PC-3 (cell line): ENCODE measurements around the gene KRTAP4-5. TPM values are rescaled to one million over a fixed set of nuclear protein-coding genes. Genes with fewer than 3 reads are reported as not detected.
A peak's percentile ranks its signal among the peaks of the same experiment; 100 is the strongest.

ENCODE experiments used
- ATAC-seq: fragments of 200-7000 bp; cut with Tn5 transposase; 2 replicates; pipeline ENCODE4 v1.9.1; 2020; ENCODE audit warnings: mild to moderate bottlenecking, moderate library complexity
- BruUV-seq: library from RNA; stranded (reverse); fragments of 400-500 nt; replicated peaks from 2 replicates; lab custom pipeline; 2021; lab: Mats Ljungman, UMichigan
- CTCF ChIA-PET: fragments of 300-600 bp; sonication (Branson Sonifier 250); formaldehyde crosslinking; loops from one replicate; lab custom pipeline; 2022; ENCODE audit warnings: antibody characterized with exemption; lab: Charles Lee
- POLR2A ChIA-PET: fragments of 300-600 bp; sonication (Branson Sonifier 250); formaldehyde crosslinking; loops from one replicate; lab custom pipeline; 2022; ENCODE audit warnings: antibody characterized with exemption; ENCODE audit not compliant: unreplicated experiment; lab: Charles Lee
- DNase-seq: peaks from one replicate; pipeline ENCODE4 v3.0.0-alpha.2; 2015
- H2AFZ ChIP-seq: fragments of 300-600 bp; sonication (generic); 2 replicates; pipeline ENCODE4 v1.6.0; 2016; ENCODE audit warnings: antibody characterized with exemption, low read length
- H3F3A ChIP-seq: fragments of 300-600 bp; sonication (generic); one replicate; pipeline ENCODE4 v1.6.0; 2017; ENCODE audit warnings: antibody characterized with exemption, low read length, control low read depth, mild to moderate bottlenecking; ENCODE audit not compliant: unreplicated experiment
- H3K27ac ChIP-seq: fragments of 300-600 bp; sonication (generic); 2 replicates; pipeline ENCODE4 v1.5.1; 2016; ENCODE audit warnings: mild to moderate bottlenecking, low read length
- H3K27me3 ChIP-seq: fragments of 300-600 bp; sonication (generic); 2 replicates; pipeline ENCODE4 v1.6.1; 2016; ENCODE audit warnings: low read length, mixed read lengths
- H3K36me3 ChIP-seq: fragments of 300-600 bp; sonication (generic); 2 replicates; pipeline ENCODE4 v1.6.1; 2016; ENCODE audit warnings: low read depth, mixed run types, low read length, mixed read lengths
- H3K4me1 ChIP-seq: fragments of 300-600 bp; sonication (generic); 2 replicates; pipeline ENCODE4 v1.5.1; 2016; ENCODE audit warnings: low read length; ENCODE audit not compliant: insufficient read depth
- H3K4me2 ChIP-seq: fragments of 300-600 bp; sonication (generic); 2 replicates; pipeline ENCODE4 v1.6.0; 2016; ENCODE audit warnings: low read length
- H3K4me3 ChIP-seq: fragments of 300-600 bp; sonication (generic); 2 replicates; pipeline ENCODE4 v1.5.1; 2016; ENCODE audit warnings: mild to moderate bottlenecking, low read length, mixed read lengths
- H3K79me2 ChIP-seq: fragments of 300-600 bp; sonication (generic); 2 replicates; pipeline ENCODE4 v1.6.1; 2017; ENCODE audit warnings: low read length, mixed read lengths
- H3K9ac ChIP-seq: fragments of 300-600 bp; sonication (generic); 2 replicates; pipeline ENCODE4 v1.6.0; 2016; ENCODE audit warnings: mild to moderate bottlenecking, low read length
- H3K9me2 ChIP-seq: fragments of 300-600 bp; sonication (generic); replicated peaks from 2 replicates; pipeline ENCODE4 v1.6.1; 2016; ENCODE audit warnings: mixed run types, low read length, mixed read lengths
- H3K9me3 ChIP-seq: fragments of 300-600 bp; sonication (generic); 2 replicates; pipeline ENCODE4 v1.6.1; 2016; ENCODE audit warnings: low read length, mixed read lengths
- H4K20me1 ChIP-seq: fragments of 300-600 bp; sonication (generic); 2 replicates; pipeline ENCODE4 v1.6.1; 2016; ENCODE audit warnings: low read length, mixed read lengths
- EZH2 ChIP-seq: fragments of 300-600 bp; sonication (generic); IDR thresholded peaks from one replicate; pipeline ENCODE4 v1.6.1; 2017; ENCODE audit warnings: antibody characterized with exemption, mild to moderate bottlenecking, low read length; ENCODE audit not compliant: unreplicated experiment
- EZH2phosphoT487 ChIP-seq: fragments of 300-600 bp; sonication (generic); IDR thresholded peaks from 2 replicates; pipeline ENCODE4 v1.6.1; 2018; ENCODE audit warnings: mild to moderate bottlenecking, antibody characterized with exemption, low read length, borderline replicate concordance
- intact Hi-C: fragments of 100-400 bp; cut with micrococcal nuclease; formaldehyde crosslinking; loops from 2 replicates; pipeline ENCODE4 v1.9.0; 2023
- total RNA-seq: library from RNA; depleted of rRNA; stranded (reverse); fragments of >200 nt; gene quantifications from 2 replicates; pipeline ENCODE4 v1.2.3, GENCODE V29; 2014
- TF ChIP-seq, protein P1 (sequence below): fragments of 300-600 bp; sonication (generic); conservative IDR thresholded peaks from 2 replicates; pipeline ENCODE4 v1.5.1; 2017; ENCODE audit warnings: antibody characterized with exemption, low read depth, mild to moderate bottlenecking, low read length

KRTAP4-5 gene
- total RNA-seq, 1 experiment from 2014 or later = not detected

DNA sequence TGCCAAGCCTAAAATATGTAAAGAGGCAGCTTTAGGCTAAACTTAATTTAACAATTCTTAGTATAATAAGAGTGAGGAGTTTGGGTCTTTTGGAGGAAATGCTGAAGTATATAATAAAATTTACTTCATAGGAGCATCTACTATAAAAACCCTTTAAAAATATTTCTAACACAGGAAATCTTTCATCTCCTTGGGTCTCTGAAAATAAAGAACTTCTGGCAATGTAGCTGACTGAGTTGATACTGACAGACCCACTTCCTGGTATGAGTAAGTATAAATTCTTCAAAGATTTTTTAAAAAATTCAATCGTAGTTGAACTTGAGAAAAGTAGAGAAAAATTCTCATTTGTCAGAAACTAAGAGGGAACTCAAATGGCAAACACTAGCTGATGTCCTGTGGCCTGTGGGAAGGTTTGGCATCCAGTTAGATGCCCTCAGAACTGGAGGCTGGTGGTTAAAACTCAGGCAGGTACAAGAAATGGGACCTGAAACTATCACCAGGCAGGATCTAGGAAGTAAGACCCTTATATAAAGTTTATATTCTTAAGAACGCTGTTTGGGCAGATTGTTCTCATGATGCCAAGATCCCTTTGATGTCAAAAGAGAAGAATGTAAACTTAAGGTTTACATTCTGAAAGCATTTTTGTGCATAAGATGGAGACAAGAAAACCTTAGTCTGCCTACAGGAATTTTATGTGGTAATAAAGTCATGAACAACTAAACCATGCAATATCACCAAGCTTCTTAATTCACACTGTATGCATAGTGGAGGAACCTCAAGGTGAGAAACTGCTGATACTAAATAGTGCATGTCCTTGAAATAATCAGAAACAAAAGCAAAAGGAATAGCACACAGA lies 15.5 kb downstream of the KRTAP4-5 start:
- H3F3A ChIP-seq = peaks cover 7% of the 10 kb centered on the region
- ChIA-PET POLR2A (no interaction called here), CTCF (no interaction called here)
- TF ChIP-seq EZH2phosphoT487 = no peak
- H3K36me3 ChIP-seq = no peaks in the 10 kb centered on the region
- no peak for DNase-seq
- no peak overlapping the region for H3K9ac ChIP-seq
- intact Hi-C loops = no loop called here
- H3K9me3 ChIP-seq = no peaks in the 10 kb centered on the region
- BruUV-seq = no TSS peak
- H4K20me1 ChIP-seq = no peaks in the 10 kb centered on the region
- peak overlapping the region; percentile 25 for H3K27ac ChIP-seq
- ATAC-seq = peak; percentile 13; the same call in 1 of the 2 replicates
- H3K79me2 ChIP-seq = no peaks in the 10 kb centered on the region
- H3K4me1 ChIP-seq = peaks cover 39% of the 10 kb centered on the region
- H3K4me2 ChIP-seq = peak overlapping the region; percentile 22; the same call in 1 of the 2 replicates
- no peak overlapping the region for H3K4me3 ChIP-seq
- H3K9me2 ChIP-seq = no peaks in the 10 kb centered on the region
- H2AFZ ChIP-seq = peak overlapping the region; percentile 61; the same call in 1 of the 2 replicates
- H3K27me3 ChIP-seq = no peaks in the 10 kb centered on the region

DNA sequence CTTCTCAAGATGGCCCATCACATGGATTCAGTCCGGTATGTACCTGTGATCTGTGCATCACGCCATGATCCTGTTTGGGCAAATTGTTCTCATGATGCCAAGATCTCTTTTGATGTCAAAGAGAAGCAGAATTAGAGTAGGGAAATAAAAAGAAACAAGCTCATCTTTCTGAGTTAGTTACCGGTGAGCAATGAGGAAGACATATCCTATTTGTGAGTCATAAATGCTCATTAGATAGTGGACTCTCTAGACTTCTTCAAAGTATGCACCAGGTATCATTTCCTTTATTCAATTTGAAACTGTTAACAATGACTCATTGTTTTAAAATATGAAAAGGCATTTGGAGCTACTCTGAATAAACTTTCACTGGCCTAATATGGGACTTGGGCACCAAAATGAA lies 17.6 kb downstream of the KRTAP4-5 start:
- no TSS peak for BruUV-seq
- H4K20me1 ChIP-seq = no peaks in the 10 kb centered on the region
- peak; percentile 80 for DNase-seq
- H2AFZ ChIP-seq = no peak overlapping the region; the same call in 1 of the 2 replicates
- peak overlapping the region; percentile 48 for H3K4me2 ChIP-seq
- H3K9me2 ChIP-seq = no peaks in the 10 kb centered on the region
- peak overlapping the region; percentile 56 for H3K27ac ChIP-seq
- H3K27me3 ChIP-seq = no peaks in the 10 kb centered on the region
- no peaks in the 10 kb centered on the region for H3K79me2 ChIP-seq
- intact Hi-C loops = loop anchor here (1.0 kb wide), 1 partner anchor 8 kb away; the partner anchor contains the start of gene KRTAP4-6
- H3F3A ChIP-seq = peaks cover 7% of the 10 kb centered on the region
- no peak for TF ChIP-seq EZH2phosphoT487
- TF ChIP-seq EZH2 = no peak
- TF ChIP-seq, protein P1, sequence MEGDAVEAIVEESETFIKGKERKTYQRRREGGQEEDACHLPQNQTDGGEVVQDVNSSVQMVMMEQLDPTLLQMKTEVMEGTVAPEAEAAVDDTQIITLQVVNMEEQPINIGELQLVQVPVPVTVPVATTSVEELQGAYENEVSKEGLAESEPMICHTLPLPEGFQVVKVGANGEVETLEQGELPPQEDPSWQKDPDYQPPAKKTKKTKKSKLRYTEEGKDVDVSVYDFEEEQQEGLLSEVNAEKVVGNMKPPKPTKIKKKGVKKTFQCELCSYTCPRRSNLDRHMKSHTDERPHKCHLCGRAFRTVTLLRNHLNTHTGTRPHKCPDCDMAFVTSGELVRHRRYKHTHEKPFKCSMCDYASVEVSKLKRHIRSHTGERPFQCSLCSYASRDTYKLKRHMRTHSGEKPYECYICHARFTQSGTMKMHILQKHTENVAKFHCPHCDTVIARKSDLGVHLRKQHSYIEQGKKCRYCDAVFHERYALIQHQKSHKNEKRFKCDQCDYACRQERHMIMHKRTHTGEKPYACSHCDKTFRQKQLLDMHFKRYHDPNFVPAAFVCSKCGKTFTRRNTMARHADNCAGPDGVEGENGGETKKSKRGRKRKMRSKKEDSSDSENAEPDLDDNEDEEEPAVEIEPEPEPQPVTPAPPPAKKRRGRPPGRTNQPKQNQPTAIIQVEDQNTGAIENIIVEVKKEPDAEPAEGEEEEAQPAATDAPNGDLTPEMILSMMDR = no peak
- no peaks in the 10 kb centered on the region for H3K36me3 ChIP-seq
- CTCF ChIA-PET = no interaction called here
- no peak overlapping the region for H3K9ac ChIP-seq
- peak; percentile 96 for ATAC-seq
- no peak overlapping the region for H3K4me3 ChIP-seq
- no peaks in the 10 kb centered on the region for H3K9me3 ChIP-seq
- peaks cover 39% of the 10 kb centered on the region for H3K4me1 ChIP-seq
- POLR2A ChIA-PET = interaction anchor here (0.6 to 0.7 kb wide), 2 partner anchors 73 to 191 kb away, joined by 4 to 5 read pairs; no protein-coding TSS in a partner anchor

- H3K9me2 ChIP-seq = no peaks in the 10 kb centered on the region
- H3K79me2 ChIP-seq = no peaks in the 10 kb centered on the region
- peaks cover 18% of the 10 kb centered on the region for H3K4me1 ChIP-seq
- ATAC-seq (no peak), DNase-seq (no peak)
- H3K4me2 ChIP-seq = no peak overlapping the region
- TF ChIP-seq EZH2phosphoT487 (no peak), EZH2 (no peak)
- TF ChIP-seq, protein P1 = no peak
- ChIA-PET CTCF (no interaction called here), POLR2A (no interaction called here)
- no peaks in the 10 kb centered on the region for H4K20me1 ChIP-seq
- BruUV-seq = no TSS peak
- H3K9me3 ChIP-seq = no peaks in the 10 kb centered on the region
- no peak overlapping the region for H3K4me3 ChIP-seq
- H3K27ac ChIP-seq = no peak overlapping the region
- no peak overlapping the region for H2AFZ ChIP-seq
- H3K36me3 ChIP-seq = no peaks in the 10 kb centered on the region
- no peaks in the 10 kb centered on the region for H3K27me3 ChIP-seq
- intact Hi-C loops = no loop called here
- H3K9ac ChIP-seq = no peak overlapping the region
- peaks cover 7% of the 10 kb centered on the region for H3F3A ChIP-seq
Observed at GRCh38 chr17:41127371-41127770, 22.3 kb downstream of the KRTAP4-5 start.
